ENCODE data around the gene DRAXIN.

- TF ChIP-seq CTCF (IDR thresholded peaks at IDR 0.05 in 4 of 5, conservative IDR thresholded peaks at IDR 0.05 in 1 of 5) (no peak), POLR2A (IDR thresholded peaks at IDR 0.05) (peak; percentile 52 to 66)
Measured at GRCh38 chr1:11736746-11737639, 45.5 kb downstream of the DRAXIN start.
